HG03521 (cell line): ENCODE measurements around the gene CNPPD1.

ENCODE experiments used
- ATAC-seq: cut with Tn5 transposase; IDR thresholded peaks from one replicate; pipeline ENCODE4 v1.9.1; 2021; ENCODE audit warnings: mild to moderate bottlenecking, moderate library complexity; ENCODE audit not compliant: unreplicated experiment

Gene CNPPD1

GRCh38 chr2:219123356-219124135, 53.2 kb downstream of the CNPPD1 start:
- ATAC-seq: no peak

GRCh38 chr2:219122202-219122980, 54.3 kb downstream of the CNPPD1 start:
- ATAC-seq: no peak
